NCI-H2107 treated with DMSO at 0.1 percent for 48 hours (cell line): ENCODE results near the gene TNFAIP3.

ENCODE experiments used
- DNase-seq: peaks from one replicate; lab custom pipeline; 2025; ENCODE audit not compliant: unreplicated experiment; lab: John Stamatoyannopoulos, UW

TNFAIP3 gene

GRCh38 chr6:137863091-137863797 lies 3.8 kb upstream of the TNFAIP3 start:
- DNase-seq, result no peak

DNA sequence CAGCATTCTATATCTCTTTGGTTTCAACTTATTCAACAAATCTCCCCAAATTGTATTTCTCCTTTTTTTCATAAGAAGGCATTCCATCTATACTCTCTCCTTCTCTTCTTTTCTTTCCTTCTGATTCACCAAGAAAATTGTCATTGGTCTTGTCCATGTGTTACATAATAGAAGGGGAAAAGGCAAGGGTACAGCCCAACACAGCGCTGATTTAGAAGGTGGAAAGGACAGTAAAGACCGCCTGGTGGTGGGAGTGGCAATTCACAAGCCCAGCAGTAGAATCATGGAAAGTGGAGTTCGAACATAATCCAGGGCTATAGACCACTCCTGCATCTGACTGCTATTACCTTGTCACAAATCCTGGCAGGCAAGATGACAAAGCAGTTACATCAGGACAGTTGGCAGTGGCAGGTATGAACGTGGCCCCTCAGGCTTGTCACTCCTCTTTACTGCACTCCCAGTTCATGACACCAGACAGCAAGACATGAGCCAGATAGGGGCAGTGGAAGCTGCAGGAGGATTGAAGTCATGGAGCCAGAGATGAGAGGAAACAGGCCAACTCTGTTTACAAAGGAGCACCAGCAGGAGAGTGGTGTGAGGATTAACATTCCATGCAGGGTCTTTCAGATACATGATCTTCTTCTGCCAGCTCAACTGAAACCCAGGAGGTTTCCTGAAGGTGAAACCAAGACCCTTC lies 2.1 kb upstream of the TNFAIP3 start:
- no peak for DNase-seq

DNA sequence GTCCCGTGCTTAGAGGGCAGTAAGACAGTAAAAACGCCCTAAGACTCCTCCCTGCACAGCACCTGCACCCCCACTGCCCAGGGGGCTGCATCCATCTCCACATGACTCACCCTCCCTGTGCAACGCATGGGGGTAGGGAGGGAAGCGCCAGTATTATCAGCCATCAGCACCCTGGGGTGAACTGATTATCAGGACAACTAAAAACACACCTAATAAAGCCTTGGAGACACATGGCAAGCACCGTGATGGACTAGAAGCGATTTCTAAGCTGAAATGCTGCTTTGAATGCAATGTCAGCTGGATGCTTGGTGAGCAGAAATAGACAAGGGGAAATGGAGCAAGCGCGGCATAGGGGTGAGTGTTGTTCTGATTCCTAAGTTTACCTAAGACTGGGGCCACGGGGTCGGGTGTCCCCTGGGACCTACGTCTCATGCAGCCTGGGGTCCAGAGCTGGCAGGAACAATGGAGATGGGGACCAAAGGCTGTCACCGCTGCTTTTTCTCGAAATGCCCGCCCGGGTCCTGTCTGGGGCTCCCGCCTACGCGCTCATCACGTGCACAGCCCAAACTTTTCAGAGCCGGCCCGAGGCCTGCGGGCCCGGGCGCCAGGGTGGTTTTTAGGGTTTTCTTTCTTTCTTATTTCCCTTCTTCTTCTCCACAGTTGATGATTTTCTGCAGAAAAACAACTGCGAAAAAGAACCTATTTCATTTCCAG lies 702 bp upstream of the TNFAIP3 start:
- peak; percentile 28 for DNase-seq

DNA sequence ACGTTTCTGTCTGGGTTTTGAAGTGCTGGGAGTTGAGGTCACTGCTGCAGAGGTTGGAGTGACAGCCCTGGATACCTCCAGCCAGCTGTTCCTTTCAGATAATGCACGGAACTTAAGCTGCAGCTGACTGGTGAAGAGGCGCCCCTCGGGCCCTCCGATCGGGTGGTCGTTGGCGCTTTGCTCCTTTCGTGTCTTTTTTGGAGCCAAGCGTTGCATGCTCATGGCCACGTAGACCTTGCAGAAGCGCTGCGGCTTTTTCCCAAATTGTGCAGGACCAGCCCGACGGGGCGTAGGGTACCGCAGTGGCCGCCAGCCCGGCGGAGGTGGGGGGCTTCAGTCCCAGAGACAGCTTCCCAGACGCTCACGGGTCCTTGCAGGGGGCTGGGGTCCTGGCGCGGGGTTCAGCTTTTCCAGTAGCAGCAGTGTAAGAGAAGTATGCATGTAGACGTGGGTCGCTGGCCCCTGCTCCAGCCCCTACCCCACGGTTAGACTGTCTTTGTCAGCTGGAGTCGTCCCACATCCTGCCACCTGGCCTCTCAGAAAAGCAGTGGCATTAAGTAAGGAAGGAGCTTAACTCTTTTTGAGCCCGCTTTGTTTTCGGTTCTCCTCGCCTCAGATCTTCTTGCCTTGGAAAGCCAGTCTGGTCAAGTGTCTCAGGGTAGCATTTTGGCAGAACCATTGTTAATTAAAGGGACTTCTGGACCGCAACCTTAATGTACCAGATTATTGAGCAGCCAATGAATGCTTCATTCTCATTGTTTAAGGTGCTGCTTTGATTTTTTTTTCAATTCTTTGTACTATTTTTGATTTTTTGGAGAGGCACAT lies 838 bp downstream of the TNFAIP3 start:
- no peak for DNase-seq

- DNase-seq, result no peak
Observed at GRCh38 chr6:137868721-137869548, 1.9 kb downstream of the TNFAIP3 start.

DNA sequence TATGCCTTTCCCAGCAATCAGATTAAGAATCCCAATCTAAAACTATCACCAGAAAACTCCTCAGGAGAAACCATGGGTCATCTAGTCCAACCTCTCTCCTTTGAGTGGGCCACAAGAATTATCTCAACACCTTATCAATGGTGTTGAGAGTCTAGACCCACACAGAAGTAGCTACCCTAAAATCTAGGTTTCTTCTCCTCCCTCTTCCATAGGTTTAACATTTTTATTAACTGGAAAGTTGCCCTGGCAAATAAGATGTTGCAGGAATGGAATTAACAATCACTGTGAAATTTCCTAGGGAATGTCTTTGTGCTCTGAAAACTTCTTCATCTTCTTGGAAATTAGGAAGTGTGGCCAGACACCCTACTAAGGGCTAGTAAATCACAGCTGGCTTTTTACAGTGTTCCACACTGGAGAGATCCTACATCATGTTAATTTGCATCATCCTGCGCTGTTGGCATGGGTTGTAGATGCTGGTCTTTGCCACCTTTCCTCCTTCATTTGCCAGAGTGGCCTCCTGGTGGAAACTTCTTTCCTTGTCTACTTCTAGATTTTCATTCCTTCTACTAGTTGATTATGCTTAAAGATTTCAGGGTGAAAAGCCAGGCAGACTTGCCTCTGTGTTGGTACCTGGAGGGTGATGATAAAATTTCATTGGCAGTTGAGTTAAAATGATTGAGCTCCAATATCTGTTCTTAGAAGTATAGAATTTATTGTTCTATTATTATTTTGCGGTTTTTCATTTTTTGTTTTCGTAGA lies 2.7 kb downstream of the TNFAIP3 start:
- no peak for DNase-seq

DNA sequence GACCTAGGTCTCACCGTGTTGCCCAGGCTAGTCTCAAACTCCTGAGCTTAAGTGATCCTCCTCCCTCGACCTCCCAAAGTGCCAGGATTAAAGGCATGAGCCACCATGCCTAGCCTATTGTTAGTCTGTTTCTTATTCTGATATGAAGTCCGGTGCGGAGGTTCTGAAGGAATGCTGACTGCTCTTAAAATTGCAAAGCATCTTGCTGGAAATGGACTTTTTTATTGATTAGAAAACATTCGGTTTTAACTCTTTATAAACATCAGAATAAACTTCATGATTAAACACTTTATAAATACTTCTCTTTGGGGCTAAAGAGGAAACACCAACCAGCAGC lies 3.2 kb downstream of the TNFAIP3 start:
- no peak for DNase-seq

DNA sequence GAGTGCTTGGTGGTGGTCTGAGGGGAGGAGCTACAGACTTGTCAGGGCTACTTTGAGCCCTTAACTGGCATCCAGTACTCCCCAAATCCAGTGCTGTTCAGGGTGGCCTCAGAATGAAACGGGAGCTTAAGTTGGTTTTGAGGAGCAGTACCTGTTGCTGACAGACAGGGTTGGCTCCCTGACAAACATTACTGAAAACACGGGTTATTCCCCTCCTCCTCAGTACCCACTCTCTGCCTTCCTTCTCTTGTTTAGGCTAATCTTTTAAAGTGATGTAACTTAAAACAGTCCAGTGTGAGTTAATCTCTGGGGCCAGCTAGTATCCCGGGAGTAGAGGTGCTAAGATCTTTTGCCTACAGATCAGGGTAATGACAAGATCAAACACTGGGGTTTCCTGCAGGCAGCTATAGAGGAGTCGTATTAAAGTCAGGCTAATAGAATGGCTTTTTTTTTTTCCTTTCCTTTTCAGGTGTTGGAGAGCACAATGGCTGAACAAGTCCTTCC lies 3.7 kb downstream of the TNFAIP3 start:
- no peak for DNase-seq

GRCh38 chr6:137871291-137871690 lies 4.2 kb downstream of the TNFAIP3 start:
- no peak for DNase-seq

DNA sequence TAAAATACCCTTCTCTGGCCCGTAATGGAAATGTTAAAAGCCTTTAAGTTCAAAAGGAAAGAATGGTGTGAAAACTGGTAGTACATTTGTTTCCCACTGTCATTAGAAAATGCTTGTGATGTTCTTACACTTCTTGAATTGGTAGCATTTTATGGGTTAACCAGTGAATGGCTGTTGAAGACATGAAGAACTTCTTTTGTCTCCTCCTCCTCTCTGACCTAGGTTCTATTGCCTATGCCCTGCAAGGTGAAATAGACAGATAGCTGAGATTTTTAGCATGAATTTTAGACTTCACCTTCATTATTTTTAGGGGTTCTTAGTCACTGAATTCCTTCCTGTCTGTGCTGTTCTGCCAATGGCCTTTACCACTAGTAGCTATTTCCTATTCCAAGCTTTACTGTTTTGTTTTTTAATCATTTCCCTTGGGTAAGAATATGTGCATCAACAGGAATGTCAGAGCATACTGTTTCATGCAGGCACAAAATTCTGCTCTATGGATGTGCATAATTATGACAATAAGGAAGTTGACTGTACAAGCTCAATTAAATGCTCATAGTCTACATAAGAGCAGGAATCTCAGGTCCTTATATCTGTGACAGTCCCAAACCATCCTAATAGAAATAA lies 4.9 kb downstream of the TNFAIP3 start:
- DNase-seq, result no peak

- DNase-seq, result no peak
Observed at GRCh38 chr6:137872581-137873115, 5.6 kb downstream of the TNFAIP3 start.

GRCh38 chr6:137873273-137873762 lies 6.3 kb downstream of the TNFAIP3 start:
- DNase-seq, result no peak

GRCh38 chr6:137874204-137875057 lies 7.4 kb downstream of the TNFAIP3 start:
- DNase-seq, result no peak

DNA sequence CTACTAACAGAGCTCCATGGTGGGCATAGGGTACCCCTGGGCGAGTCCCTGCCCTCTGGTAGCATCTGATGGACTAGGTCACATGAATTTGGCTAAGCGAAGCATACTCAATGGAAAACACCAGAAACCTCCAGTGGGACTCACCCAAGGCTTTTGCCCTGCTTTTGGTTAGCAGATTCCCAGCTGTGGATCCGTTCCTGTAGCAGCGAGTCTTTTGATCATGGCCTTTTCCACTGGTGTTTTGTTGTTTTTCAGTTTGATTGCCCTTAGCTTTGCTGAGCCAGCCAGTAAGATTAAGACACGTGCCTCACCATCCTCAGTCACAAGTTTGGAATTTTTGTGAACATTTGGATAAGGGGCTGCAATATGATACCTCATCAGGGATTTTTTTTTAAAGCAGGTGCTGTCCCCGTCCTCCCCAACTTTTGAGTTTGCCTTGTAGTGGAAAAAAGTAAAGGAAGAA lies 8.0 kb downstream of the TNFAIP3 start:
- no peak for DNase-seq

DNA sequence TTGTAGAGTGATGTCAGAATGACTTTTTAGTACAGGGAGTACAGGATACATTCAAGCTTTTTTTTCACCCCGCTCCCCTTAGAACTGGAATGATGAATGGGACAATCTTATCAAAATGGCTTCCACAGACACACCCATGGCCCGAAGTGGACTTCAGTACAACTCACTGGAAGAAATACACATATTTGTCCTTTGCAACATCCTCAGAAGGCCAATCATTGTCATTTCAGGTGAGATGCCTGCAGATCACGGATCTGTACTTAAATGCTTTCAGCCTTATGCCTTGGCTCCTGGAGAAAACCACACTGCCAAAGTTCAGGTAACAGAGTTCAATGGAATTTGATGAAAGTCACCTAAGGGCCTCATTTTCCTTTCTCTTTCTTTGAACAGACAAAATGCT lies 8.5 kb downstream of the TNFAIP3 start:
- DNase-seq, result no peak

- DNase-seq, result no peak
Observed at GRCh38 chr6:137876547-137876946, 9.5 kb downstream of the TNFAIP3 start.

- no peak for DNase-seq
Observed at GRCh38 chr6:137877113-137877512, 10.1 kb downstream of the TNFAIP3 start.

DNA sequence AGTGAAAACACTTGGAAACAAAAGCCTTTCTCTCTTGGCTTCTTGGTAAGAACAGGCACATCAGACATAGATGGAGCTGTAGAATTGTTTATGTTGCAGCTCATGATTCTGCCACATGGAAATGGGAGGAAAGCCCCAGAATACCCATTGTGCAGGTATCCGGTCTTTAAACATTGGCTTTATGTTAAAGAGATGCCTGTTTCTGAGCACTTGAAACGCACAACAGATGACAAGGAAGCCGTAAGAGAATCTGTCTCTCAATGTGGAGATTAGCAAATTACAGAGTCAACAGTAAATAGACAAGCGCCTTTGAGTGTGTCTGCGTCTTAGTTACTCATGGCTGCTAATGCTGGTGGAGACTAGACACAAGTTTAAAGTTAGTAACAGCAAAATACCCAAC lies 10.5 kb downstream of the TNFAIP3 start:
- DNase-seq, result no peak
